MM.1S (cell line): Measurements from ENCODE around the gene MBP.

Experiments used
- DNase-seq: peaks from one replicate; pipeline ENCODE4 v3.0.0-alpha.2; 2015
- H2AFZ ChIP-seq: fragments of 300-600 bp; sonication (generic); 2 replicates; pipeline ENCODE4 v1.6.0; 2016; ENCODE audit warnings: antibody characterized with exemption, low read length
- H3F3A ChIP-seq: fragments of 300-600 bp; sonication (generic); 2 replicates; pipeline ENCODE4 v1.6.1; 2016; ENCODE audit warnings: mild to moderate bottlenecking, antibody characterized with exemption, low read length, moderate library complexity, mixed read lengths; ENCODE audit not compliant: insufficient read depth
- H3K27ac ChIP-seq: fragments of 300-600 bp; sonication (generic); 2 replicates; pipeline ENCODE4 v1.5.1; 2016; ENCODE audit warnings: mild to moderate bottlenecking, low read length
- H3K27me3 ChIP-seq: fragments of 300-600 bp; sonication (generic); replicated peaks from 2 replicates; pipeline ENCODE4 v1.6.0; 2016; ENCODE audit warnings: low read length; ENCODE audit not compliant: insufficient read depth
- H3K36me3 ChIP-seq: fragments of 300-600 bp; sonication (generic); replicated peaks from 2 replicates; pipeline ENCODE4 v1.6.1; 2016; ENCODE audit warnings: mild to moderate bottlenecking, low read length, mixed read lengths; ENCODE audit not compliant: insufficient read depth
- H3K4me1 ChIP-seq: fragments of 300-600 bp; sonication (generic); 2 replicates; pipeline ENCODE4 v1.6.1; 2016; ENCODE audit warnings: low read length, mixed read lengths
- H3K4me2 ChIP-seq: fragments of 300-600 bp; sonication (generic); 2 replicates; pipeline ENCODE4 v1.6.0; 2016; ENCODE audit warnings: low read depth, low read length
- H3K4me3 ChIP-seq: fragments of 300-600 bp; sonication (generic); 2 replicates; pipeline ENCODE4 v1.5.1; 2016; ENCODE audit warnings: low read length, mixed read lengths
- H3K79me2 ChIP-seq: fragments of 300-600 bp; sonication (generic); 2 replicates; pipeline ENCODE4 v1.6.1; 2016; ENCODE audit warnings: mixed run types, low read length, mixed read lengths
- H3K9ac ChIP-seq: fragments of 300-600 bp; sonication (generic); 2 replicates; pipeline ENCODE4 v1.6.1; 2016; ENCODE audit warnings: low read length, mixed read lengths
- H3K9me2 ChIP-seq: fragments of 300-600 bp; sonication (generic); replicated peaks from 2 replicates; pipeline ENCODE4 v1.6.1; 2016; ENCODE audit warnings: mild to moderate bottlenecking, low read length, mixed read lengths; ENCODE audit not compliant: insufficient read depth
- H3K9me3 ChIP-seq: fragments of 300-600 bp; sonication (generic); replicated peaks from 2 replicates; pipeline ENCODE4 v1.6.1; 2016; ENCODE audit warnings: mild to moderate bottlenecking, low read length, mixed read lengths; ENCODE audit not compliant: insufficient read depth
- H4K20me1 ChIP-seq: fragments of 300-600 bp; sonication (generic); 2 replicates; pipeline ENCODE4 v1.6.1; 2016; ENCODE audit warnings: mild to moderate bottlenecking, low read length, moderate library complexity, mixed read lengths; ENCODE audit not compliant: insufficient read depth
- CTCF ChIP-seq: fragments of 300-600 bp; sonication (generic); IDR thresholded peaks from 2 replicates; pipeline ENCODE4 v1.5.1; 2016; ENCODE audit warnings: antibody characterized with exemption, low read length, mixed read lengths
- EZH2 ChIP-seq: fragments of 300-600 bp; sonication (generic); optimal IDR thresholded peaks from 2 replicates; pipeline ENCODE3; 2017; ENCODE audit warnings: low read depth, mild to moderate bottlenecking, antibody characterized with exemption, low read length, mixed read lengths
- EZH2phosphoT487 ChIP-seq: fragments of 300-600 bp; sonication (generic); IDR thresholded peaks from 2 replicates; pipeline ENCODE4 v1.6.1; 2018; ENCODE audit warnings: antibody characterized with exemption, low read length

MBP gene

GRCh38 chr18:77099485-77100370 lies 32.9 kb downstream of the MBP start:
- H3K79me2 ChIP-seq, result no peaks in the 10 kb centered on the region
- H3K36me3 ChIP-seq, result no peaks in the 10 kb centered on the region
- no peak overlapping the region for H3K4me2 ChIP-seq
- no peak overlapping the region for H3K9ac ChIP-seq
- peaks cover 6% of the 10 kb centered on the region for H3F3A ChIP-seq
- H3K9me3 ChIP-seq, result no peaks in the 10 kb centered on the region
- no peaks in the 10 kb centered on the region for H3K9me2 ChIP-seq
- H3K27ac ChIP-seq, result no peak overlapping the region
- no peak for DNase-seq
- no peaks in the 10 kb centered on the region for H4K20me1 ChIP-seq
- no peak for TF ChIP-seq EZH2phosphoT487
- no peak for TF ChIP-seq EZH2
- TF ChIP-seq CTCF, result no peak
- no peak overlapping the region for H2AFZ ChIP-seq
- no peak overlapping the region for H3K4me3 ChIP-seq
- peaks cover 20% of the 10 kb centered on the region for H3K4me1 ChIP-seq
- H3K27me3 ChIP-seq, result no peaks in the 10 kb centered on the region

GRCh38 chr18:77098538-77099174 lies 33.9 kb downstream of the MBP start:
- H3K9me3 ChIP-seq, result no peaks in the 10 kb centered on the region
- peaks cover 6% of the 10 kb centered on the region for H3F3A ChIP-seq
- no peaks in the 10 kb centered on the region for H3K36me3 ChIP-seq
- no peaks in the 10 kb centered on the region for H4K20me1 ChIP-seq
- no peak overlapping the region for H3K4me3 ChIP-seq
- H3K79me2 ChIP-seq, result no peaks in the 10 kb centered on the region
- no peak overlapping the region for H3K27ac ChIP-seq
- peaks cover 20% of the 10 kb centered on the region for H3K4me1 ChIP-seq
- DNase-seq, result no peak
- no peaks in the 10 kb centered on the region for H3K9me2 ChIP-seq
- TF ChIP-seq CTCF, result no peak
- TF ChIP-seq EZH2, result no peak
- no peak for TF ChIP-seq EZH2phosphoT487
- H3K9ac ChIP-seq, result no peak overlapping the region
- no peak overlapping the region for H2AFZ ChIP-seq
- H3K27me3 ChIP-seq, result no peaks in the 10 kb centered on the region
- H3K4me2 ChIP-seq, result no peak overlapping the region

- H3K27me3 ChIP-seq, result no peaks in the 10 kb centered on the region
- H3K4me3 ChIP-seq, result no peak overlapping the region
- H3K9ac ChIP-seq, result no peak overlapping the region
- no peaks in the 10 kb centered on the region for H3K9me2 ChIP-seq
- TF ChIP-seq CTCF (no peak), EZH2 (no peak), EZH2phosphoT487 (no peak)
- no peaks in the 10 kb centered on the region for H4K20me1 ChIP-seq
- DNase-seq, result no peak
- H3K9me3 ChIP-seq, result no peaks in the 10 kb centered on the region
- H2AFZ ChIP-seq, result no peak overlapping the region
- H3F3A ChIP-seq, result peaks cover 6% of the 10 kb centered on the region
- H3K4me2 ChIP-seq, result no peak overlapping the region
- peaks cover 16% of the 10 kb centered on the region for H3K4me1 ChIP-seq
- no peaks in the 10 kb centered on the region for H3K36me3 ChIP-seq
- no peak overlapping the region for H3K27ac ChIP-seq
- H3K79me2 ChIP-seq, result no peaks in the 10 kb centered on the region
Observed at GRCh38 chr18:77098029-77098428, 34.6 kb downstream of the MBP start.
